Measurements from ENCODE around the gene SLC12A7. TPM values are rescaled to one million over a fixed set of nuclear protein-coding genes. Genes with fewer than 3 reads are reported as not detected.

Gene SLC12A7
- total and polyA plus RNA-seq, 2 of the 13 experiments (the other 11 are each of a cell fraction or from before 2014, with no cell fraction given): 14.0 to 18.5 TPM

DNA sequence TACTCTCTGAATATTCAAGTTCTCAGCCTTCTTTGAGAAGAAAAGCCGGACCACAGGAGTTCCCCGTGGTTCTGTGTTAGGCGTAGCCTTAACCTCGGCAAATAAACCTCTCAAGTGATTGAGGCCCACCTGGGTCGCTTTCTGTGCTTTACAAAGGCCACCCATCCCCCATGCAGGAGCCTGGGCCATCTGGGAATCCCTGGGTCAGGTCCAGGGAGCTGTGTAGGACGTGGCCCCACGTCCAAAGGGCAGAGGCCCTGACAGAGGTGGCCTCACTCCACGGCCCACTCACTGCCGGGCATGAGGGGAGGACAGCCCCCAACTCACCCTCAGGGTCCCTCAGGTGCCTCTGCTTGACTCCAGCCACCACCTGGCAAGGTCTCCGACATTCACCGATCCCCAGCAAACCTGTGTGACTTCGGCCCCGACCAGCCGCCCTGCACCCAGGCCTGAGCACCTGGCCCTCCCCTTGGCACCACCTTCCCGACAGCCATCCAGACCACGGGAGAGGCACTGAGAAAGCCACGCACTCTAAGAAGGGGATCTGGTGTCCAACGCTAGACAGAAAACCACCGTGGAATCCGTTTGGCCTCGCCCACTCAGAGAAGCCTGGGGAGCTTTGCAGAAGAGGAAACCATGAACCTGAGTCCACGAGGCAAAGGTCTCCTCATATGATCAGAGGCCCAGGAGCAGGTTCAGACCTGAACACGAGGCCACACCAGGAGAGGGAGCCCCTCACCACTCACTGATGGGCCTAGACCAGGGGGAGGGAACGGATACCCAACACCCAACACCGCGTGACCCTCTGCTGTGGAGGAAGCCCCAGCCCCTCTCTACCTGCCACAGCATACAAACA is 4.5 kb downstream of the SLC12A7 start (continued):
- TF ChIP-seq, protein P1, sequence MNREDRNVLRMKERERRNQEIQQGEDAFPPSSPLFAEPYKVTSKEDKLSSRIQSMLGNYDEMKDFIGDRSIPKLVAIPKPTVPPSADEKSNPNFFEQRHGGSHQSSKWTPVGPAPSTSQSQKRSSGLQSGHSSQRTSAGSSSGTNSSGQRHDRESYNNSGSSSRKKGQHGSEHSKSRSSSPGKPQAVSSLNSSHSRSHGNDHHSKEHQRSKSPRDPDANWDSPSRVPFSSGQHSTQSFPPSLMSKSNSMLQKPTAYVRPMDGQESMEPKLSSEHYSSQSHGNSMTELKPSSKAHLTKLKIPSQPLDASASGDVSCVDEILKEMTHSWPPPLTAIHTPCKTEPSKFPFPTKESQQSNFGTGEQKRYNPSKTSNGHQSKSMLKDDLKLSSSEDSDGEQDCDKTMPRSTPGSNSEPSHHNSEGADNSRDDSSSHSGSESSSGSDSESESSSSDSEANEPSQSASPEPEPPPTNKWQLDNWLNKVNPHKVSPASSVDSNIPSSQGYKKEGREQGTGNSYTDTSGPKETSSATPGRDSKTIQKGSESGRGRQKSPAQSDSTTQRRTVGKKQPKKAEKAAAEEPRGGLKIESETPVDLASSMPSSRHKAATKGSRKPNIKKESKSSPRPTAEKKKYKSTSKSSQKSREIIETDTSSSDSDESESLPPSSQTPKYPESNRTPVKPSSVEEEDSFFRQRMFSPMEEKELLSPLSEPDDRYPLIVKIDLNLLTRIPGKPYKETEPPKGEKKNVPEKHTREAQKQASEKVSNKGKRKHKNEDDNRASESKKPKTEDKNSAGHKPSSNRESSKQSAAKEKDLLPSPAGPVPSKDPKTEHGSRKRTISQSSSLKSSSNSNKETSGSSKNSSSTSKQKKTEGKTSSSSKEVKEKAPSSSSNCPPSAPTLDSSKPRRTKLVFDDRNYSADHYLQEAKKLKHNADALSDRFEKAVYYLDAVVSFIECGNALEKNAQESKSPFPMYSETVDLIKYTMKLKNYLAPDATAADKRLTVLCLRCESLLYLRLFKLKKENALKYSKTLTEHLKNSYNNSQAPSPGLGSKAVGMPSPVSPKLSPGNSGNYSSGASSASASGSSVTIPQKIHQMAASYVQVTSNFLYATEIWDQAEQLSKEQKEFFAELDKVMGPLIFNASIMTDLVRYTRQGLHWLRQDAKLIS (CRISPR knock-in tag; IDR thresholded peaks at IDR 0.05): 0 out of 2 replicates have a peak, but pooled peaks have one; percentile 52
- TF ChIP-seq CENPX (CRISPR knock-in tag; IDR thresholded peaks at IDR 0.05) (no peak), PHF21A (CRISPR knock-in tag; IDR thresholded peaks at IDR 0.05) (peak; percentile 50; the same call in 1 of the 2 replicates), CBX2 (IDR thresholded peaks at IDR 0.05; ENCODE audit: low read depth, low read length) (no peak), CBX2 (CRISPR knock-in tag; IDR thresholded peaks at IDR 0.05; ENCODE audit: low read depth) (no peak), GATAD2A (CRISPR knock-in tag; IDR thresholded peaks at IDR 0.05) (peak; percentile 82), SOX13 (IDR thresholded peaks at IDR 0.05) (0 out of 2 replicates have a peak, but pooled peaks have one; percentile 18), SOX13 (CRISPR knock-in tag; conservative IDR thresholded peaks at IDR 0.05 in 1 of 2, IDR thresholded peaks at IDR 0.05 in 1 of 2) (peak in 1 of 2 experiments; percentile 72; a peak in 2 of 4 replicates), KAT7 (CRISPR knock-in tag; IDR thresholded peaks at IDR 0.05; ENCODE audit: borderline replicate concordance) (no peak), ZNF260 (CRISPR knock-in tag; IDR thresholded peaks at IDR 0.05; ENCODE audit: borderline replicate concordance, low read depth) (no peak), ZNF510 (CRISPR knock-in tag; IDR thresholded peaks at IDR 0.05; ENCODE audit: low read depth) (peak; percentile 75), ZNF382 (CRISPR knock-in tag; IDR thresholded peaks at IDR 0.05; ENCODE audit: borderline replicate concordance) (no peak)
- TF ChIP-seq, protein P2, sequence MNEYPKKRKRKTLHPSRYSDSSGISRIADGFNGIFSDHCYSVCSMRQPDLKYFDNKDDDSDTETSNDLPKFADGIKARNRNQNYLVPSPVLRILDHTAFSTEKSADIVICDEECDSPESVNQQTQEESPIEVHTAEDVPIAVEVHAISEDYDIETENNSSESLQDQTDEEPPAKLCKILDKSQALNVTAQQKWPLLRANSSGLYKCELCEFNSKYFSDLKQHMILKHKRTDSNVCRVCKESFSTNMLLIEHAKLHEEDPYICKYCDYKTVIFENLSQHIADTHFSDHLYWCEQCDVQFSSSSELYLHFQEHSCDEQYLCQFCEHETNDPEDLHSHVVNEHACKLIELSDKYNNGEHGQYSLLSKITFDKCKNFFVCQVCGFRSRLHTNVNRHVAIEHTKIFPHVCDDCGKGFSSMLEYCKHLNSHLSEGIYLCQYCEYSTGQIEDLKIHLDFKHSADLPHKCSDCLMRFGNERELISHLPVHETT (CRISPR knock-in tag; conservative IDR thresholded peaks at IDR 0.05): no peak; the same call in 1 of the 2 replicates
- TF ChIP-seq, protein P3, sequence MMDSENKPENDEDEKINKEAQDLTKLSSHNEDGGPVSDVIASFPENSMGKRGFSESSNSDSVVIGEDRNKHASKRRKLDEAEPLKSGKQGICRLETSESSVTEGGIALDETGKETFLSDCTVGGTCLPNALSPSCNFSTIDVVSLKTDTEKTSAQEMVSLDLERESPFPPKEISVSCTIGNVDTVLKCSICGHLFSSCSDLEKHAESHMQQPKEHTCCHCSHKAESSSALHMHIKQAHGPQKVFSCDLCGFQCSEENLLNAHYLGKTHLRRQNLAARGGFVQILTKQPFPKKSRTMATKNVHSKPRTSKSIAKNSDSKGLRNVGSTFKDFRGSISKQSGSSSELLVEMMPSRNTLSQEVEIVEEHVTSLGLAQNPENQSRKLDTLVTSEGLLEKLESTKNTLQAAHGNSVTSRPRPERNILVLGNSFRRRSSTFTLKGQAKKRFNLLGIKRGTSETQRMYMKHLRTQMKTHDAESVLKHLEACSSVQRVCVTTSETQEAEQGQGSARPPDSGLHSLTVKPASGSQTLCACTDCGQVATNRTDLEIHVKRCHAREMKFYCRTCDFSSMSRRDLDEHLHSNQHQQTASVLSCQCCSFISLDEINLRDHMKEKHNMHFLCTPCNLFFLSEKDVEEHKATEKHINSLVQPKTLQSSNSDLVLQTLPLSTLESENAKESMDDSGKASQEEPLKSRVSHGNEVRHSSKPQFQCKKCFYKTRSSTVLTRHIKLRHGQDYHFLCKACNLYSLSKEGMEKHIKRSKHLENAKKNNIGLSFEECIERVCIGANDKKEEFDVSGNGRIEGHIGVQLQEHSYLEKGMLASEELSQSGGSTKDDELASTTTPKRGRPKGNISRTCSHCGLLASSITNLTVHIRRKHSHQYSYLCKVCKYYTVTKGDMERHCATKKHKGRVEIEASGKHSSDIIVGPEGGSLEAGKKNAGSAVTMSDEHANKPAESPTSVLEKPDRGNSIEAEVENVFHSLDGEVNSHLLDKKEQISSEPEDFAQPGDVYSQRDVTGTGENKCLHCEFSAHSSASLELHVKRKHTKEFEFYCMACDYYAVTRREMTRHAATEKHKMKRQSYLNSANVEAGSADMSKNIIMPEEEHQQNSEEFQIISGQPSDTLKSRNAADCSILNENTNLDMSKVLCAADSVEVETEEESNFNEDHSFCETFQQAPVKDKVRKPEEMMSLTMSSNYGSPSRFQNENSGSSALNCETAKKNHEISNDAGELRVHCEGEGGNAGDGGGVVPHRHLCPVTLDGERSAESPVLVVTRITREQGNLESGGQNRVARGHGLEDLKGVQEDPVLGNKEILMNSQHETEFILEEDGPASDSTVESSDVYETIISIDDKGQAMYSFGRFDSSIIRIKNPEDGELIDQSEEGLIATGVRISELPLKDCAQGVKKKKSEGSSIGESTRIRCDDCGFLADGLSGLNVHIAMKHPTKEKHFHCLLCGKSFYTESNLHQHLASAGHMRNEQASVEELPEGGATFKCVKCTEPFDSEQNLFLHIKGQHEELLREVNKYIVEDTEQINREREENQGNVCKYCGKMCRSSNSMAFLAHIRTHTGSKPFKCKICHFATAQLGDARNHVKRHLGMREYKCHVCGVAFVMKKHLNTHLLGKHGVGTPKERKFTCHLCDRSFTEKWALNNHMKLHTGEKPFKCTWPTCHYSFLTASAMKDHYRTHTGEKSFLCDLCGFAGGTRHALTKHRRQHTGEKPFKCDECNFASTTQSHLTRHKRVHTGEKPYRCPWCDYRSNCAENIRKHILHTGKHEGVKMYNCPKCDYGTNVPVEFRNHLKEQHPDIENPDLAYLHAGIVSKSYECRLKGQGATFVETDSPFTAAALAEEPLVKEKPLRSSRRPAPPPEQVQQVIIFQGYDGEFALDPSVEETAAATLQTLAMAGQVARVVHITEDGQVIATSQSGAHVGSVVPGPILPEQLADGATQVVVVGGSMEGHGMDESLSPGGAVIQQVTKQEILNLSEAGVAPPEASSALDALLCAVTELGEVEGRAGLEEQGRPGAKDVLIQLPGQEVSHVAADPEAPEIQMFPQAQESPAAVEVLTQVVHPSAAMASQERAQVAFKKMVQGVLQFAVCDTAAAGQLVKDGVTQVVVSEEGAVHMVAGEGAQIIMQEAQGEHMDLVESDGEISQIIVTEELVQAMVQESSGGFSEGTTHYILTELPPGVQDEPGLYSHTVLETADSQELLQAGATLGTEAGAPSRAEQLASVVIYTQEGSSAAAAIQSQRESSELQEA (CRISPR knock-in tag; IDR thresholded peaks at IDR 0.05; ENCODE audit: not compliant biosample characterization): peak; percentile 67
